HG02981 (cell line): ENCODE measurements around the gene DMWD.
"Not testable (repeated sequence)": the region's sequence is repeated elsewhere in the genome, so short reads cannot be mapped to it uniquely, and the experiment has no call there.

Experiments
- ATAC-seq: cut with Tn5 transposase; IDR thresholded peaks from one replicate; pipeline ENCODE4 v1.9.1; 2021; ENCODE audit warnings: mild to moderate bottlenecking, moderate library complexity; ENCODE audit not compliant: unreplicated experiment

The DMWD gene

GRCh38 chr19:45817010-45817724 is 24.5 kb upstream of the DMWD start:
- ATAC-seq: peak; percentile 86

DNA sequence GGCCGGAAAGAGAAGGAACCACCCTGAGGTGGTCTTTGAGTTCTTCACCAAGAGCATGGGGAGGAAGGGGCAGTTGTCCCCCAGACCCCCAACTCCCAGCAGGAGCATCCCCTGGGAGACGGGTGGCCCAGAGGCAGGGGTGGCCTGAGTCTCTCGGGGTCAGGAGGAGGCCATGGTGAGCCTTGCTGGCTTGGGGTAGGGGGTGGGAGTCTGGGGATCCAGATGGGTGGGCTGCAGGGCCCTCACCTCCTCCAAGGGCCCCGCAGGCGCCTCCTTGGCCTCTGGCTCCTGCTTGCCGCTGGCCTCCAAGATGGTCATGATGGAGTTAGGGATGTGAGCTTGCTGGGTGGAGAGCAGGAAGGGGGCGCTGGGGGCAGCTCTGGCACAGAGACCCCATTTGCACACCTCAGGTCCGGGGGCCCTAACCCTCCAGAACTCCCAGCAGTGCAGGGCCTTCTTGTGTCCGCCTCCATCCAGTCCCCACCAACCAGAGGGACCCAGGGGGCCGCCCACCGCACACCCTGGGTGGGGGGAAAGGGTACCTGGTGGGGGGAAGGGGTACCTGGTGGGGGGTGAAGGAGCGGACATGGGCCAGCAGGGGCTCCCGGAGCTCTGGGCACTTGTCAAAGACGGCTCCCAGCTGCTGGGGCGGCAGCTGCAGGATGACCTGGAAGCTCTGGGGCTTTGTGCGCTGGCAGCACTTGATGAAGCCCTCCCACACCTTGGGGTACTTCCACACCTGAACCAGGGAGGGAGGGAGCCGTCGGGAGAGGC is 23.8 kb upstream of the DMWD start:
- ATAC-seq: no peak

GRCh38 chr19:45815481-45816216 is 23.0 kb upstream of the DMWD start:
- no peak for ATAC-seq

DNA sequence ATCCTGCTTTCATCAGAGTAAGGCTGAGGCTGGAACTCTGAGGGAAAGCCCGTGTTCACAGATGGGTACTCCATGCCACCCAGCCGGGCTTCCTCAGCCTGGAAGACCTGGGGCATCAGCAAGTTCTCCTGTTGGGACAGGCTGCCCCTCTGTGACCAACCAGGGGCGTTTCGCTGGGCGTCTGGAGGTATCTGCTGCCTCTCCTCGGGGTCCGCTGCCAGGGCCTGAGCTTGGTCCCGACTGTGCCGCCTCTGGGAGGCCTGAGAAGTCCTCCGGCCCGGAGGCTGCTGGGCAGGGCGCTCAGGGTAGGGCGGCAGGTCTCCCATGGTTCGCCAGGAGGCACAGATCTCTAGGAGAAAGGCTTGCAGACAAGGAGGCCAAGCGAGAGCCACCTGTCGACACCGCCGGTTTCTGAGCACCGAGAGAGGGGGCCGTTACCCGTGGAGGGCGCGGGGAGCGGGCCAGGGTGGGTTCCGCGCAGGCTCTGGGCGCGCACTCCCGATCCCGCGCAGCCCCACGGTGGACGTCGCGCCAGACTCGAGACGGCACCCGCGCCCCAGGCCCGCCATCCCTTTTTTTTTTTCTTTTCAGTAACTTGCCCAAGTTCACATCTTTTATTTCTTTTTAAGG is 22.3 kb upstream of the DMWD start, which contains the start of gene RSPH6A:
Gene RSPH6A, minus strand, starts transcription at position 458 of the 630 bp plus-strand sequence. Its CDS starts 132 bp downstream, at position 326.
- no peak for ATAC-seq

GRCh38 chr19:45814166-45814780 is 21.6 kb upstream of the DMWD start:
- ATAC-seq: no peak

- no peak for ATAC-seq
Measured at GRCh38 chr19:45812297-45812696, 19.7 kb upstream of the DMWD start.

DNA sequence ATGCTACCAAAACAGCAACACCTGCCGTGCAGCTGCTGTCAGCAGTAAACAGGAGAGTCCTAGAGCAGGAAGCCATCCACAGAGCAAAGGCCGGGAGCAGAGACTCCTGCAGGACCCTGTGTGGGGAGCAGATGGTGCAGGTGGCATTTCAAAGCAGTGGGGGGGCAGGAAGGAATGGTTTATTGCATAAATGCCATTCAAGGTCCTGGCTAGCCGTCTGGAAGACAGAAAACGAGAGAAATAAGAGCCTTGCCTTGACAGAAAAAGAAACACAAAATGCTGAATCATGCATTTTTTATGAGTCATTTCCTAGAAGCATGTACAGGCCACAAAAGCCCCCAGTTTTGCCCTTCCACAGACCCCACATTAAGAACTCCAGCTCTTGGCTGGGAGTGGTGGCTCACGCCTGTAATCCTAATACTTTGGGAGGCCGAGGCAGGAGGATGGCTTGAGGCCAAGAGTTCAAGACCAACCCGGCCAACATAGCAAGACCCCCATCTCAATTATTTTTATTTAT is 17.1 kb upstream of the DMWD start:
- no peak for ATAC-seq

GRCh38 chr19:45805719-45806118 is 13.1 kb upstream of the DMWD start:
- no peak for ATAC-seq

DNA sequence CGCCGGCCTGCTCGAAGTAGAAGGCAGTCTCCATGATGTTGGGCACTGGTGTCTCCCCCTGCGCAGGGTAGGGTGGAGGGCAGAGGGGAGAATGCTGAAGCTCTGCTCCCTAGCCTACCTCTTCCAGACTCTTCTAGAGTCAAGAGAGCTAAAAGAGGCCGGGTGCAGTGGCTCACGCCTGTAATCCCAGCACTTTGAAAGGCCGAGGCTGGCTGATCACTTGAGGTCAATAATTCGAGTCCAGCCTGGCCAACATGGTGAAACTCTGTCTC is 12.2 kb upstream of the DMWD start:
- no peak for ATAC-seq

- ATAC-seq: no peak
Measured at GRCh38 chr19:45804140-45804958, 11.7 kb upstream of the DMWD start.

DNA sequence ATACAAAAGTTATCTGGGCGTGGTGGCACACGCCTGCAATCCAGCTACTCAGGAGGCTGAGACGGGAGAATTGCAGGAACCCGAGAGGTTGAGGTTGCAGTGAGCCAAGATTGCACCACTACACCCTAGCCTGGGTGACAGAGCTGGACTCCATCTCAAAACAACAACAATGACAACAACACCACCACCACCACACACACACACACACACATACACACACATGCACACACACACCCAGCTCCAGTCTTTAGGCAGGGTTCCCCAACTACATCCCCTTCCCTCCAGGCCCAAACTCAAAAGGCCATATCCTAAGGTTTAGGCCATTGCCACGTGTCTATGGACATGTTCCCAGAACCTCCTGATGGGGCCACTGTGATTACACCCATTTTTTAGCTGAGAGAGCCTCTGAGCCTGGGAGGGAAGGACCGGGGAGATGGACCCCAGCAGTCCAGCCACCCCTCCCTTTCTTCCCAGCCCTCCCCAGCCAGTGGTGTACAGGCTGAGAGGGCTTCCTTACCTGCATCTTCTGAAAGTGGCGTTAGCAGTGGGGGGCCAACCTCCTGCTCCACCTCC is 9.0 kb upstream of the DMWD start:
- no peak for ATAC-seq

GRCh38 chr19:45800070-45800553 is 7.5 kb upstream of the DMWD start:
- no peak for ATAC-seq

GRCh38 chr19:45799541-45799940 is 6.9 kb upstream of the DMWD start:
- ATAC-seq: not testable (repeated sequence)

GRCh38 chr19:45798995-45799517 is 6.4 kb upstream of the DMWD start:
- no peak for ATAC-seq

DNA sequence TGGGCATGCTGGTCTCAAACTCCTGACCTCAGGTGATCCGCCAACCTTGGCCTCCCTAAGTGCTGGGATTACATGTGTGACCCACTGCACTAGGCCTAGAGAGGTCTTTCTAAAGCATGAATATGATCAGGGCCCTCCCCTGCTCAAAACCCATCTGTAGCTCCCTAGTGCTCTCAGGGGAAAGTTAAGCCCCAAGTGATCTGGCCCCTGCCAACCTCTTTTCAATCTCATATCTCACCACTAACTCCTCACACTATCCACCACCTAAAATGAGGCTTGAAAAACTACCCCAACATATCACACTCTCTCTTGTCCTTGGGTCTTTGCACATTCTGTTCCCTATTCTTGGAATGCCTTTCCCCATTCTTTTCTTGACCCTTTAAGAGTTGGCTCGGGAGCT is 2.0 kb upstream of the DMWD start:
- ATAC-seq: no peak

GRCh38 chr19:45793876-45794275 is 1.2 kb upstream of the DMWD start:
- ATAC-seq: no peak

DNA sequence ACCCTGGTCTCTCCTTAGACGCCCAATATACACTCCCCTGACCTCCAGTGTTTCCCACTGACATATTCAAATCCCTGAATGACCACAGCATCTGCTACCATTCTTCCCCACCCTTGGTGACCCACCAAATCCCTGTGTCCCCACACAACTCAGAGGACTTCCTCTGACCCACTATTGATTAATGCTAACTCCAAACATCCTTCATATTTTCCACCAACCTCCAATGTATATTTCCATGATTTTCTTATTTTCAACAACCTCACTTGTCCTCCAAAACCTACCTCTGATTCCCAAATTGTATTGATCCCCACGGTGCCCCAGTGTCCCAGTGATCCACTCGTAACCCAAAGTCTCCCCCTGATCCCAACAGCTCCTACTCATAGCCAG is 526 bp upstream of the DMWD start:
- ATAC-seq: no peak

- ATAC-seq: no peak
Measured at GRCh38 chr19:45791744-45792469, 738 bp downstream of the DMWD start.

- ATAC-seq: no peak
Measured at GRCh38 chr19:45790942-45791341, 1.7 kb downstream of the DMWD start.
